Measurements from ENCODE around the gene MOB2.

- TF ChIP-seq POLR2AphosphoS5 (IDR thresholded peaks at IDR 0.05; ENCODE audit: low read depth, low read length) (no peak), REST (IDR thresholded peaks at IDR 0.05; ENCODE audit: insufficient read depth in 1 of 2, low read depth in 2 of 2, low read length in 2 of 2) (no peak), TAF1 (IDR thresholded peaks at IDR 0.05; ENCODE audit: borderline replicate concordance, insufficient read depth, low read length) (no peak), SIN3A (IDR thresholded peaks at IDR 0.05; ENCODE audit: borderline replicate concordance, insufficient read depth, low read length) (no peak)
These were observed 9.6 kb upstream of the MOB2 start for GRCh38 chr11:1496091-1496760.

All from PFSK-1 (cell line).